Astrocyte (in vitro differentiated cells and primary cell): ENCODE results near the gene ZNF467.

Experiments used
- EZH2 ChIP-seq: IDR thresholded peaks from 2 replicates; pipeline ENCODE4 v1.6.1; 2012; ENCODE audit warnings: mild to moderate bottlenecking, low read length, inconsistent platforms; ENCODE audit not compliant: insufficient read depth
- TF ChIP-seq, protein P1 (sequence below): IDR thresholded peaks from 2 replicates; pipeline ENCODE4 v1.5.1; 2011; ENCODE audit warnings: low read depth, mild to moderate bottlenecking, inconsistent platforms, low read length, moderate library complexity; ENCODE audit not compliant: insufficient read depth

DNA sequence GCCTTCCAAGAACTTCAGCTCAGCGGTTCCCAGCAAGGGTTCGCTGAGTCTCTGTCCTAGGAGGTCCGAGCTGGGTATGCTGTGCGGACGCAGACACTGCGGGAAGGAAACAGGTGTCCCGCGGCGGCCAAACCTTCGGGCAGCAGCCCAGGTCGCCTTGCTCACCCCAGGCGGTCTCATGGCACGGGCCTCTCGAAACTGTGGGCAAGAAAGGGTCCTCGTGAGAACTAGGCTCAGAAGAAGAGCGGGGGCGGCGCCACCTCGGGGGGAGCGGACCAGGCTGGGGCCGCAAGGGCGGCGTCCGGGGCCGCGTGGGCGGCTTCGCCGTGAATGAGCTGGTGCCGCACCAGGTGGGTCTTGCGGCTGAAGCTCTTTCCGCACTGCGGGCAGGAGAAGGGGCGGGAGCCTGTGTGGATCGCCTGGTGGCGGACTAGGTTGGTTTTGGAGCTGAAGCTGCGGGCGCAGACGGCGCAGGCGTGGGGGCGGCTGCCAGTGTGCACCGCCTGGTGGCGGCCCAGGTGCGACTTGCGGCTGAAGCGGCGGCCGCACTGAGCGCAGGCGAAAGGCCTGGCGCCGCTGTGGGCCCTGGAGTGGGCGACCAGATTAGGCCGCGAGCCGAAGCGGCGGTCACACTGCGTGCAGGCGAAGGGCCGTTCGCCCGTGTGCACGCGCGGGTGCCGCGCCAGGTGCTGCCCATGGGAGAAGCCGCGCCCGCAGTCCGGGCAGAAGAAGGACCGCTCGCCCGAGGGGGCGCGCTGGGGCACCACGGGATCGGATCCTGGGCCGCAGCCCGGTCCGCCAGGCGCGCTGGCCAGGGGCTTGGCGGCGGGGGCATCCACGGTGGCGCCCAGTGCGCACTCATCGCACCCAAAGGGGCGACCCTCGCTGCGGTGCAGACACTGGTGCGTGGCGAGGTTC lies 8.6 kb downstream of the ZNF467 start:
- TF ChIP-seq, protein P1, sequence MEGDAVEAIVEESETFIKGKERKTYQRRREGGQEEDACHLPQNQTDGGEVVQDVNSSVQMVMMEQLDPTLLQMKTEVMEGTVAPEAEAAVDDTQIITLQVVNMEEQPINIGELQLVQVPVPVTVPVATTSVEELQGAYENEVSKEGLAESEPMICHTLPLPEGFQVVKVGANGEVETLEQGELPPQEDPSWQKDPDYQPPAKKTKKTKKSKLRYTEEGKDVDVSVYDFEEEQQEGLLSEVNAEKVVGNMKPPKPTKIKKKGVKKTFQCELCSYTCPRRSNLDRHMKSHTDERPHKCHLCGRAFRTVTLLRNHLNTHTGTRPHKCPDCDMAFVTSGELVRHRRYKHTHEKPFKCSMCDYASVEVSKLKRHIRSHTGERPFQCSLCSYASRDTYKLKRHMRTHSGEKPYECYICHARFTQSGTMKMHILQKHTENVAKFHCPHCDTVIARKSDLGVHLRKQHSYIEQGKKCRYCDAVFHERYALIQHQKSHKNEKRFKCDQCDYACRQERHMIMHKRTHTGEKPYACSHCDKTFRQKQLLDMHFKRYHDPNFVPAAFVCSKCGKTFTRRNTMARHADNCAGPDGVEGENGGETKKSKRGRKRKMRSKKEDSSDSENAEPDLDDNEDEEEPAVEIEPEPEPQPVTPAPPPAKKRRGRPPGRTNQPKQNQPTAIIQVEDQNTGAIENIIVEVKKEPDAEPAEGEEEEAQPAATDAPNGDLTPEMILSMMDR = no peak
- TF ChIP-seq EZH2 = peak; percentile 93
